ENCODE data around the gene TMEM178A. TPM values are rescaled to one million over a fixed set of nuclear protein-coding genes. Genes with fewer than 3 reads are reported as not detected.
A peak's percentile ranks its signal among the peaks of the same experiment; 100 is the strongest.

The TMEM178A gene
- total RNA-seq, 4 donors from 2014 or later: 0.70 to 9.9 (median 3.9) TPM

DNA sequence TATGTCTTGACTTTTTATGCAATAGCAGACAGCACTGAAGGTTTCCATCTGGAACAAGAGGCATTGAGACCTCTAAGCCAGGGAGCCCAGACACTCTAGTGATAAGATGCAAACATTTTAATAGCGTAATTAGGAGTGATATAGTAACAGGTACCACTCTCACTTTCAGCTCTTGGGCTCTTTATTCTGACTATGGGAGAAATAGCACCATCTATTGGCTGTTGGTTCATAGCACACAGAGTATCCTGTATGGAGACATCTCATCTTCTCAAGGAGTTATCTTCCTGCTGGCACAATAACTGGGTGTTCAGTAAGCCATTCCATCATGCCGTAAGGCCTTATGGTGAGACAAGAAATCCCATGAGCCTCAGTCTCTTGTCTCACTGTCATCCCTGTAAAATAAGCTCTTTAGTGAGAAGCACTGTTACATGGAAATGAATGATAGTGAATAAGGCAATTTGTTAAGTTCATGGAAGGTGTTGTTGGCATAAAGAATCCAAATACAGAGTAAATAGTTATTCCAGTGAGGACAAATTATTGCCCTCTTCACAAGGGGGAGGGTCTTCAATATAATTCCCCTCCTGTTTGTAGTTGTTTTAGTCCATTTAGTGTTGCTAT lies 65.1 kb downstream of the TMEM178A start:
- H3K36me3 ChIP-seq: peaks cover 0 to 15% (median 0%) of the 10 kb centered on the region in 3 donors

DNA sequence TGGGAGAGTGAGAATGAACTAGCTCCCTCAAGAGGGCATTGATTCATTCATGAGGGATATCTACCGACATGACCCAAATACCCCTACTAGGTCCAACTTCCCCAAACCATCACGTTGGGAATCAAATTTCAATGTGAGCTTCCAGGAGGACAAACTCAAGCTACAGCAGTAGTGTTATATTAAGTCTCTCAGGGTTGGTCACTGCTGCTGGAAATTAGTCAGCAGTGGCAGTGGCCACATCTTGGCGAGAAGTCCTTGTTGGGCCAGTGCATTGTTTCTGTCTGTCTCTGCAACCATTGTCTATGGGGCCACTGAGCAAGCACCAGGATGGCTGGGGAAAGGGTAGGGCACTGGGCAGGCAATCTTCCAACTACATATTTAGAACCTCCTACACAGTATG lies 65.8 kb downstream of the TMEM178A start:
- no peak for DNase-seq
- TF ChIP-seq POLR2A (IDR thresholded peaks at IDR 0.05): no peak
- TF ChIP-seq, protein P1, sequence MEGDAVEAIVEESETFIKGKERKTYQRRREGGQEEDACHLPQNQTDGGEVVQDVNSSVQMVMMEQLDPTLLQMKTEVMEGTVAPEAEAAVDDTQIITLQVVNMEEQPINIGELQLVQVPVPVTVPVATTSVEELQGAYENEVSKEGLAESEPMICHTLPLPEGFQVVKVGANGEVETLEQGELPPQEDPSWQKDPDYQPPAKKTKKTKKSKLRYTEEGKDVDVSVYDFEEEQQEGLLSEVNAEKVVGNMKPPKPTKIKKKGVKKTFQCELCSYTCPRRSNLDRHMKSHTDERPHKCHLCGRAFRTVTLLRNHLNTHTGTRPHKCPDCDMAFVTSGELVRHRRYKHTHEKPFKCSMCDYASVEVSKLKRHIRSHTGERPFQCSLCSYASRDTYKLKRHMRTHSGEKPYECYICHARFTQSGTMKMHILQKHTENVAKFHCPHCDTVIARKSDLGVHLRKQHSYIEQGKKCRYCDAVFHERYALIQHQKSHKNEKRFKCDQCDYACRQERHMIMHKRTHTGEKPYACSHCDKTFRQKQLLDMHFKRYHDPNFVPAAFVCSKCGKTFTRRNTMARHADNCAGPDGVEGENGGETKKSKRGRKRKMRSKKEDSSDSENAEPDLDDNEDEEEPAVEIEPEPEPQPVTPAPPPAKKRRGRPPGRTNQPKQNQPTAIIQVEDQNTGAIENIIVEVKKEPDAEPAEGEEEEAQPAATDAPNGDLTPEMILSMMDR (IDR thresholded peaks at IDR 0.05): no peak
- Histone ChIP-seq H3K27ac (no peak overlapping the region), H3K4me1 (no peaks in the 10 kb centered on the region), H3K4me3 (no peak overlapping the region), H3K9me3 (no peaks in the 10 kb centered on the region), H3K27me3 (no peaks in the 10 kb centered on the region), H3K36me3 (peaks cover 0 to 18% (median 5%) of the 10 kb centered on the region in 3 donors)

More for the DNA sequence above, 65.1 kb downstream of the TMEM178A start:
- DNase-seq: no peak
- no peak for TF ChIP-seq POLR2A (IDR thresholded peaks at IDR 0.05)
- TF ChIP-seq, protein P1 (IDR thresholded peaks at IDR 0.05): peak in 4 of 6 experiments; percentile 27 to 58 (median 52)
- H3K27me3 ChIP-seq: no peaks in the 10 kb centered on the region
- no peak overlapping the region for H3K27ac ChIP-seq
- H3K9me3 ChIP-seq: no peaks in the 10 kb centered on the region
- no peaks in the 10 kb centered on the region for H3K4me1 ChIP-seq
- H3K4me3 ChIP-seq: no peak overlapping the region

DNA sequence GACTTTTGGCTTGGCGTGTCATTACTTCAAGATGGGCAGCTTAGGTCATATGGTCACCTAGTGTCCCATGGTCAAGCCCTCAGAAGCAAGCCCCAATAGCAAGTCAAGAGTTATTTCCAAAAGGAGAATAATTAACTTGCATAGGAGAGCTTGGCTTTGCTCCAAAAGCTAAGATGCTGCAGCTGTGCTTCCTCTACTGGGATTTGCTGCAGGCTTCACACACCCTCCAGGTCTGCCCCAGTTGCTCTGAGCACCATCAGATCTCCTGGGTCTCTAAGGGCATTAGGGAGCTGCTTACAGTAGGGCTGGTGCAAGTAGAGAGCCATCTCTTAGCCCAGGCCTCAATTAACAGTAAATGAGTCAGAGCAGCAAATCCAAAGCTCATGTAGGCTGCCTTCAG lies 66.8 kb downstream of the TMEM178A start:
- H3K27ac ChIP-seq: no peak overlapping the region
- DNase-seq: no peak
- no peaks in the 10 kb centered on the region for H3K4me1 ChIP-seq
- TF ChIP-seq POLR2A (IDR thresholded peaks at IDR 0.05): no peak
- TF ChIP-seq, protein P1 (IDR thresholded peaks at IDR 0.05): no peak
- peaks cover 0 to 22% (median 7%) of the 10 kb centered on the region in 3 donors for H3K36me3 ChIP-seq
- no peaks in the 10 kb centered on the region for H3K27me3 ChIP-seq
- H3K9me3 ChIP-seq: no peaks in the 10 kb centered on the region
- H3K4me3 ChIP-seq: no peak overlapping the region

DNA sequence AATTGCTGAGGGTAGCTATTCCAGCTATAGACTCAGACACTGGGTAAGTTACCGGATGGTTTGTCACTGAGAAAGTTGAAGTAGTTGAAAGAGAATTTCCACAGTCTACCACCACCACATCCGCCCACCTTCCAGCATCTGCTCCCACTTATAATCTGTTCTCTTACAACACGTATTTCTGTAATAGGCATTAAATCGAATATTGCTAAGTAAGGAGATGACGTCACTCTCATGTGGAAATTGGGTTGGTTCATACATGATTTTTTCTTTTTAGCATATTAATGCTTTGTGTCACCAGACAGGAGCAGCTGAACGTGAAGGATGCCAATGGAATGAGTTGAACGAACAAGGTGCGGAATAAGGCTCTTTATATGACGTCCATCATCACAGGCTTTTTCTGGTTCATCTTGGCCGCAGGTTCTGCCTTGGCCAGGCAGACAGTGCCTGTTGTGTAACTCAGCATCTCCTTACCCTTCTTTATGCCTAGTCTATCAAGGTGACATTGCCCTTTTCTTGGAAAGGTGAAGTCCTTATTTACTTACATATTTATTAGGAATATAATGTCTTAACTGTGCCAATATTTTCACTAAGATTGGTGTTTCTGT lies 67.5 kb downstream of the TMEM178A start:
- no peak overlapping the region for H3K27ac ChIP-seq
- peaks cover 0 to 22% (median 7%) of the 10 kb centered on the region in 3 donors for H3K36me3 ChIP-seq
- H3K9me3 ChIP-seq: no peaks in the 10 kb centered on the region
- H3K4me3 ChIP-seq: no peak overlapping the region
- no peaks in the 10 kb centered on the region for H3K4me1 ChIP-seq
- no peaks in the 10 kb centered on the region for H3K27me3 ChIP-seq
- no peak for DNase-seq
- TF ChIP-seq, protein P1 (IDR thresholded peaks at IDR 0.05): no peak
- TF ChIP-seq POLR2A (IDR thresholded peaks at IDR 0.05): no peak

DNA sequence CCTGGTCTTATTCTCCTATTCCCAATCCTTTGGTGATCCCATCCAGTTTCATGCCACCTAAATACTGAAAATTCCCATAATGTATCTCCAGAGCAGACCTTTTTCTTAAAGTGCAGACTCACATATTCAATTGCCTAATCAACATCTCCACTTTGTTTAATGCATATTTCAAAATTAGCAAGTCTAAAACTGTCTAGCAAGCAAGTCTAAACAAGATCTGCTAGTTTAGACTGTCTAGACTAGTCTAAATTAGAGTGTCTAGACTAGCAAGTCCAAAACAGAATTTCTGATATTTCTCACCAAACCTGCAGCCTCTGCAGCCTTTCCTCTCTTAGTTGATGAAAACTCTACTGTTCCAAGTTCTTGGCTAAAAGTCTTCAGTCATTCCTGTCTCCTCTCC lies 68.7 kb downstream of the TMEM178A start:
- no peaks in the 10 kb centered on the region for H3K4me1 ChIP-seq
- no peak overlapping the region for H3K27ac ChIP-seq
- no peaks in the 10 kb centered on the region for H3K27me3 ChIP-seq
- H3K36me3 ChIP-seq: peaks cover 0 to 28% (median 7%) of the 10 kb centered on the region in 3 donors
- no peak for TF ChIP-seq POLR2A (IDR thresholded peaks at IDR 0.05)
- TF ChIP-seq, protein P1 (IDR thresholded peaks at IDR 0.05): no peak
- H3K4me3 ChIP-seq: no peak overlapping the region
- H3K9me3 ChIP-seq: no peaks in the 10 kb centered on the region
- DNase-seq: no peak
